NCI-H345 (cell line): ENCODE results near the gene TRIM22.
"Not testable (repeated sequence)": the region's sequence is repeated elsewhere in the genome, so short reads cannot be mapped to it uniquely, and the experiment has no call there.

Source experiments
- DNase-seq: peaks from one replicate; lab custom pipeline; 2025; lab: John Stamatoyannopoulos, UW

Gene TRIM22

DNA sequence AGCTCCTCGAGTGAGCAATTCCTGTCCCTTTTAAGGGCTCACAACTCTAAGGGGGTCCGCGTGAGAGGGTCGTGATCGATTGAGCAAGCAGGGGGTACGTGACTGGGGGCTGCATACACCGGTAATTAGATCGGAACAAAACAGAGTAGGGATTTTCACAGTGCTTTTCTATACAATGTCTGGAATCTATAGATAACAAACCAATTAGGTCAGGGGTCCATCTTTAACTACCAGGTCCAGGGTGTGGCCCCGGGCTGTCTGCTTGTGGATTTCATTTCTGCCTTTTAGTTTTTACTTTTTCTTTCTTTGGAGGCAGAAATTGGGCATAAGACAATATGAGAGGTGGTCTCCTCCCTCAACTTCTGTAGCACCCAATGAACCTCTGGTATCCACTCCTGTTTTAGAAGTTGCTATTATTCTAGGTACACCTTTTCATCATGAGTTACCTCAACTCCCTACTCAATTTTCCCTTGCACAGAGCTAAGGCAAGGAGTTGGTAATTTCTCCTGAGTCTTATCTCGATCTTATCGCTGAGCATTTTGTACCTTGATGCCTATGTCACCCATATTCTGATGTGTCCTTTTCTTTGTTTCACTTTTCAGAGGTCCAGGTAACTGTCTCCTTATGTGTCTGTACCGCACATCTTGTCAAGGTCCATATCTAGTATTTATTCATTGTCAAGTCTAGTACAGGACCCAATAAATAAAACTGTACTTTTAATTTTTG lies 1.8 kb downstream of the TRIM22 start:
- DNase-seq = not testable (repeated sequence)

DNA sequence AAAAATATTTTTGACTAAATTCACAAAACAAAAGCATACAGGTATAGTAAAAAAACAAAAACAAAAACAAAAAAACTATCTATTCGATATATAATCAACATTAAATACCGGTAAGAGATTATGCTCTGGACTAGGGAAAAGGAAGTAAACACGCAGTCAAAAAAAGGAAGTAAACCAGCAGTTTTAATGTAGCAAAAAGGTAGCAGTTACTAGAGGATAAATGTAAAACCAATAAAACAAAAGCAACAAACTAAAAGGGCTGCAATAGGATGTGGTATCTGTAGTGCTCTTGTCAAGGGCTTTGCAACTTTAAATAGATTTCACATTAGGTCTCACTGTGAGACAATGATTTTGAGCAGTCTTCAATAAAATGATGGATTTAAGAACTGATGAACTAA lies 2.4 kb downstream of the TRIM22 start:
- no peak for DNase-seq

- no peak for DNase-seq
Measured at GRCh38 chr11:5694642-5695041, 5.1 kb downstream of the TRIM22 start.

GRCh38 chr11:5695580-5695979 lies 6.0 kb downstream of the TRIM22 start:
- no peak for DNase-seq

GRCh38 chr11:5696210-5696609 lies 6.6 kb downstream of the TRIM22 start:
- DNase-seq = no peak

- DNase-seq = no peak
Measured at GRCh38 chr11:5698281-5698680, 8.7 kb downstream of the TRIM22 start.

DNA sequence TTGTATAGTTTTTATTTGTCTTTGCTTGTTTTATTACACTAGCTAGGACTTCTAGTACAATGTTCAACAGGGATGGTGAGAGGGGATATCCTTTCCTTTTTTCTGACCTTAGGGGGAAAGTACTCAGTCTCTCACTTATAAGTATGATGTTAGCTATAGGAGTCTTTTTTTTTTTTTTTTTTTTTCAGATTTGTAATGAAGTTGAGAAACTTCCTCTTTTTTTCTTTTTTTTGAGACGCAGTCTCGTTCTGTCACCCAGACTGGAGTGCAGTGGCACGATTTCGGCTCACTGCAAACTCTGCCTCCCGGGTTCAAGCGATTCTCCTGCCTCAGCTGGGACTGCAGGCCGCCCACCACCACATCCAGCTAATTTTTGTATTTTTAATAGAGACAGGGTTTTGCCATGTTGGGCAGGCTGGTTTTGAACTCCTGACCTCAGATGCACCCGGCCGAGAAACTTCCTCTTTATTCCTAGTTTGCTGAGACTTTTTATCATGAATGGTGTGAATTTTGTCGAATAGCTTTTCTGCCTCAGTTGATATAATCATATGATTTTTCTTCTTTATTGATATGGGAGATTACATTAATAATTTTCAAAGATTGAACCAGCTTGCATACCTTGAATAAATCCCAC lies 10.9 kb downstream of the TRIM22 start:
- no peak for DNase-seq

DNA sequence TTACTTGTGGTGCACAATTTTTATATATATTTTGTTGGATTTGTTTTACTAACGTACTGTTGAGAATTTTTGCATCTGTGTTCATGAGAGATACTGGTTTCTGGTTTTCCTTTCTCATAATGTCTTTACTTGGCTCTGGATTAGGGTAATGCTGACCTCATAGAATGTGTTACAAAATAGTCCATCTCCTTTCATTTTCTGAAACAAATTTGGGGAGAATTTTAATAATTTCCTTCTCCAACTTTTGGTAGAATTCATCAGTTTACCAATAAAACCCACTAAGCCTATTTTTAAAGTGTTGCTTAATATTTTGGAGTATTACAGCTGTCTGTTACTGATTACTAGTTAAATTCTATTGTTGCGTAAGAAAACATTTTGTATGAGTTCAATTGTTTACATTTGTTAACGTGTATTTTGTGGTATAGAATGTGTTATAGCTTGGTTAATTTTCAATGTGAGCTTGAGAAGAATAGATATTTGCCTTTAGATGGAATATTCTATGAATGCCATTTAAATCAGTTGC lies 11.5 kb downstream of the TRIM22 start:
- DNase-seq = no peak

- no peak for DNase-seq
Measured at GRCh38 chr11:5703741-5704536, 14.3 kb downstream of the TRIM22 start.

DNA sequence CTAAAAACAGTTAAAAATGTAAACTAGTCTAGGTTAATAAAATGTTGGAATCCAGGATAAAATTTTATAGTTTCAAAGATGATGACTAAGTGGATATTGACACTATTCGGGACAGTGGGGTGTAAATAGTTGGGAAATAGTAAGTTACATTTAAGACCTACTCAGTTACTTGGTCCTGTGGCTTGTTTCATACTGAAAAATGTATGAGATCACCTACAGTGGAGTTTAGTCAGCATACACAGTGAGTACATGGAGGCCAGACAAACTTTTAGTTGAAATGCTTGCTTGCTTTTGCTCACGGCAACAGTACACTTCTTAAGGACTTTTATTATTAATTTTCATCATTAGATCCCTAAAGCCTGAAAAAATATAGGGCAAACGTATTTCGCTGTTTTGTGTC lies 16.1 kb downstream of the TRIM22 start:
- DNase-seq = no peak

DNA sequence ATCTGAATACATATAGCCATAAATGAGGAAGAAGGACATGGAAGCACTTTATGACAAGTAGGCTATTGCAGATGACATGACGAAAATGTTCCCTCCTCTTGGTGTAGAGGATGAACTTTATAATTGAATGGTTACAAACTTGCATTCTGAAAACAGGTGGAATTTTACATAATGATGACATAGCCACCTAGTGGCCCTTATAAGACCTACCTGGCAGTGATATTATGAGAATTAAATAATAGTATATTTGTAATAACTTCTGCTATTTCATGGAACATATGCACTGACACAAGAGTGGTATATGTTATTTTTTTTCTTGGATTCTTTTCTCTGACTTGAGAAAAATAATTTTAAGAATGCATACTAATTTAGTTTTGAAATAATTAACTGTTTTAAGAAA lies 22.9 kb downstream of the TRIM22 start:
- no peak for DNase-seq

DNA sequence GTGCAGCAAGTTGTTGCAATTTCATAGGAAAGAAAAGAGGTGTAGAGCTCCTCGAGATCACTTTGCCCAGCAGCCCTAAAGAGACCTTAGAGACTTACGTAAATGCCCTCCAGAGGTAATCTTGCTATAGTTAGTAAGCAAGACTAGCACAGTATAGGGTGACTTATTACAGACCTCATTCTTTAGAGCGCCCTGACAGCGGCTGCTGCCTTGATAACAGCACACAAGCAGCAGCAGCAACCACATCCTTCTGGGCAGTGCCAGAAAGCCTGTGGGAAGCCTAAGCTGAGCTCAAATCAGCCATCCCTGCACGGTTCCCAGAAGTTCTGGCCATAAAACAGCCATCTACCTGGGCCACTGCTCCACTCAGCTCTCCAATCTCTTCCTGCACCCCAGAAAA lies 24.1 kb downstream of the TRIM22 start:
- no peak for DNase-seq

- DNase-seq = not testable (repeated sequence)
Measured at GRCh38 chr11:5716518-5716917, 26.9 kb downstream of the TRIM22 start.

GRCh38 chr11:5719703-5720495 lies 30.3 kb downstream of the TRIM22 start:
- DNase-seq = no peak

- no peak for DNase-seq
Measured at GRCh38 chr11:5722622-5723021, 33.0 kb downstream of the TRIM22 start.

DNA sequence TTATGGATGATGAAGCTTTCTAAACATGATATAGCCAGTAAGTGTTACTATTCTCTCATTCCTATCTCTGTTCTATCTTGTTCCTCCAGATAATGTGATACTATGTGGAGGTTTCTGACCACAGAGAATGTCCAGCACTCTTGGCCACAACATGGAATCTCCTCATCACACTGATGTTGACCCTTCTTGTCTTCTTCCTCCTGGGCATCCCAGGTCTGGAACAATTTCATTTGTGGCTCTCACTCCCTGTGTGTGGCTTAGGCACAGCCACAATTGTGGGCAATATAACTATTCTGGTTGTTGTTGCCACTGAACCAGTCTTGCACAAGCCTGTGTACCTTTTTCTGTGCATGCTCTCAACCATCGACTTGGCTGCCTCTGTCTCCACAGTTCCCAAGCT lies 36.8 kb downstream of the TRIM22 start:
- DNase-seq = no peak

GRCh38 chr11:5727691-5728090 lies 38.1 kb downstream of the TRIM22 start:
- DNase-seq = no peak

GRCh38 chr11:5736396-5736795 lies 46.8 kb downstream of the TRIM22 start, which contains the start of gene OR56B1:
Gene OR56B1 (plus strand): TSS chr11:5736448. CDS start chr11:5736517, 69 bp downstream.
- no peak for DNase-seq

DNA sequence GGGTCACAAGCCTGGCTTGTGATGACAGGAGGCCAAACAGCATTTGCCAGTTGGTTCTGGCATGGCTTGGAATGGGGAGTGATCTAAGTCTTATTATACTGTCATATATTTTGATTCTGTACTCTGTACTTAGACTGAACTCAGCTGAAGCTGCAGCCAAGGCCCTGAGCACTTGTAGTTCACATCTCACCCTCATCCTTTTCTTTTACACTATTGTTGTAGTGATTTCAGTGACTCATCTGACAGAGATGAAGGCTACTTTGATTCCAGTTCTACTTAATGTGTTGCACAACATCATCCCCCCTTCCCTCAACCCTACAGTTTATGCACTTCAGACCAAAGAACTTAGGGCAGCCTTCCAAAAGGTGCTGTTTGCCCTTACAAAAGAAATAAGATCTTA lies 47.5 kb downstream of the TRIM22 start:
- DNase-seq = no peak

- DNase-seq = no peak
Measured at GRCh38 chr11:5737670-5738392, 48.2 kb downstream of the TRIM22 start.

- no peak for DNase-seq
Measured at GRCh38 chr11:5738431-5738830, 48.8 kb downstream of the TRIM22 start.
